SJCRH30 (cell line): Measurements from ENCODE around the gene PCDHB9. TPM values are rescaled to one million over a fixed set of nuclear protein-coding genes. Genes with fewer than 3 reads are reported as not detected.

Experiments used
- total RNA-seq: library from RNA; depleted of rRNA; stranded (reverse); fragments of >200 nt; shearing (Covaris generic); gene quantifications from 2 replicates; pipeline ENCODE4 v1.2.3, GENCODE V29; 2014; rRNA removed

The PCDHB9 gene
- total RNA-seq, 1 experiment from 2014 or later, result 4.9 TPM

Other genes starting within 250 kb of the PCDHB9 start
- gene PCDHAC2, start 220.7 kb upstream of the PCDHB9 start, total RNA-seq, result 0.08 TPM in 1 of 2 replicates, not detected in the other
- not detected in 2 replicates for gene PCDHB1, start 135.8 kb upstream of the PCDHB9 start, total RNA-seq
- gene PCDHB2, start 92.5 kb upstream of the PCDHB9 start, total RNA-seq, result 24.4 and 24.6 TPM in 2 replicates
- gene PCDHB3, start 86.7 kb upstream of the PCDHB9 start, total RNA-seq, result 1.3 and 1.6 TPM in 2 replicates
- gene PCDHB4, start 65.3 kb upstream of the PCDHB9 start, total RNA-seq, result 0.25 and 0.42 TPM in 2 replicates
- gene PCDHB5, start 52.0 kb upstream of the PCDHB9 start, total RNA-seq, result 20.4 and 23.8 TPM in 2 replicates
- 0.15 and 0.26 TPM in 2 replicates for gene PCDHB6, start 37.1 kb upstream of the PCDHB9 start, total RNA-seq
- gene PCDHB7, start 14.5 kb upstream of the PCDHB9 start, total RNA-seq, result 1.1 and 1.3 TPM in 2 replicates
- 17.8 and 18.6 TPM in 2 replicates for gene PCDHB8, start 9.4 kb upstream of the PCDHB9 start, total RNA-seq
- gene PCDHB16, start 4.8 kb upstream of the PCDHB9 start, total RNA-seq, result 5.6 and 6.8 TPM in 2 replicates
- 9.7 and 9.8 TPM in 2 replicates for gene PCDHB10, start 5.2 kb downstream of the PCDHB9 start, total RNA-seq
- 8.9 and 9.8 TPM in 2 replicates for gene PCDHB11, start 12.5 kb downstream of the PCDHB9 start, total RNA-seq
- 4.5 and 4.7 TPM in 2 replicates for gene PCDHB12, start 21.6 kb downstream of the PCDHB9 start, total RNA-seq
- 3.0 and 3.2 TPM in 2 replicates for gene PCDHB13, start 26.8 kb downstream of the PCDHB9 start, total RNA-seq
- gene PCDHB14, start 36.2 kb downstream of the PCDHB9 start, total RNA-seq, result 10.9 and 11.2 TPM in 2 replicates
- gene PCDHB15, start 58.2 kb downstream of the PCDHB9 start, total RNA-seq, result 0.86 and 0.91 TPM in 2 replicates
- gene SLC25A2, start 116.9 kb downstream of the PCDHB9 start, total RNA-seq, result 0.08 TPM in 1 of 2 replicates, not detected in the other
- 115 and 130 TPM in 2 replicates for gene TAF7, start 133.6 kb downstream of the PCDHB9 start, total RNA-seq
- 3.5 and 3.6 TPM in 2 replicates for gene PCDHGA1, start 143.4 kb downstream of the PCDHB9 start, total RNA-seq
- gene PCDHGA2, start 151.6 kb downstream of the PCDHB9 start, total RNA-seq, result 0.71 and 1.0 TPM in 2 replicates
- 0.56 and 0.67 TPM in 2 replicates for gene PCDHGA3, start 156.7 kb downstream of the PCDHB9 start, total RNA-seq
- gene PCDHGB1, start 162.9 kb downstream of the PCDHB9 start, total RNA-seq, result 21.1 and 23.4 TPM in 2 replicates
- 12.9 and 14.7 TPM in 2 replicates for gene PCDHGA4, start 167.9 kb downstream of the PCDHB9 start, total RNA-seq
- gene PCDHGB2, start 172.8 kb downstream of the PCDHB9 start, total RNA-seq, result 8.9 and 9.8 TPM in 2 replicates
- 4.7 and 6.9 TPM in 2 replicates for gene PCDHGA5, start 177.0 kb downstream of the PCDHB9 start, total RNA-seq
- gene PCDHGB3, start 183.1 kb downstream of the PCDHB9 start, total RNA-seq, result 5.2 and 7.4 TPM in 2 replicates
- gene PCDHGA6, start 186.7 kb downstream of the PCDHB9 start, total RNA-seq, result 4.9 and 5.8 TPM in 2 replicates
- 3.6 and 4.7 TPM in 2 replicates for gene PCDHGA7, start 195.6 kb downstream of the PCDHB9 start, total RNA-seq
- 1.7 and 3.1 TPM in 2 replicates for gene PCDHGB4, start 200.5 kb downstream of the PCDHB9 start, total RNA-seq
- gene PCDHGA8, start 205.5 kb downstream of the PCDHB9 start, total RNA-seq, result 3.3 and 3.4 TPM in 2 replicates
- gene PCDHGB5, start 210.8 kb downstream of the PCDHB9 start, total RNA-seq, result 1.6 and 2.2 TPM in 2 replicates
- 1.8 and 2.3 TPM in 2 replicates for gene PCDHGA9, start 215.6 kb downstream of the PCDHB9 start, total RNA-seq
- gene PCDHGB6, start 220.9 kb downstream of the PCDHB9 start, total RNA-seq, result 1.4 and 2.6 TPM in 2 replicates
- gene PCDHGA10, start 225.8 kb downstream of the PCDHB9 start, total RNA-seq, result 1.3 and 1.6 TPM in 2 replicates
- gene PCDHGB7, start 230.5 kb downstream of the PCDHB9 start, total RNA-seq, result 0.91 and 1.8 TPM in 2 replicates
- gene PCDHGA11, start 233.9 kb downstream of the PCDHB9 start, total RNA-seq, result 1.3 and 1.4 TPM in 2 replicates
- gene PCDHGA12, start 243.3 kb downstream of the PCDHB9 start, total RNA-seq, result 1.2 and 1.4 TPM in 2 replicates